CD4-positive, alpha-beta T cell treated with Interleukin-6 at 100 ng/mL for 8 hours (primary cell): ENCODE data around the gene PUM1.
"Not testable (repeated sequence)": the region's sequence is repeated elsewhere in the genome, so short reads cannot be mapped to it uniquely, and the experiment has no call there.

ENCODE experiments used
- DNase-seq: peaks from one replicate; pipeline ENCODE4 v3.0.0-alpha.2; 2020; ENCODE audit warnings: mixed read lengths, low spot score

PUM1 gene, protein sequence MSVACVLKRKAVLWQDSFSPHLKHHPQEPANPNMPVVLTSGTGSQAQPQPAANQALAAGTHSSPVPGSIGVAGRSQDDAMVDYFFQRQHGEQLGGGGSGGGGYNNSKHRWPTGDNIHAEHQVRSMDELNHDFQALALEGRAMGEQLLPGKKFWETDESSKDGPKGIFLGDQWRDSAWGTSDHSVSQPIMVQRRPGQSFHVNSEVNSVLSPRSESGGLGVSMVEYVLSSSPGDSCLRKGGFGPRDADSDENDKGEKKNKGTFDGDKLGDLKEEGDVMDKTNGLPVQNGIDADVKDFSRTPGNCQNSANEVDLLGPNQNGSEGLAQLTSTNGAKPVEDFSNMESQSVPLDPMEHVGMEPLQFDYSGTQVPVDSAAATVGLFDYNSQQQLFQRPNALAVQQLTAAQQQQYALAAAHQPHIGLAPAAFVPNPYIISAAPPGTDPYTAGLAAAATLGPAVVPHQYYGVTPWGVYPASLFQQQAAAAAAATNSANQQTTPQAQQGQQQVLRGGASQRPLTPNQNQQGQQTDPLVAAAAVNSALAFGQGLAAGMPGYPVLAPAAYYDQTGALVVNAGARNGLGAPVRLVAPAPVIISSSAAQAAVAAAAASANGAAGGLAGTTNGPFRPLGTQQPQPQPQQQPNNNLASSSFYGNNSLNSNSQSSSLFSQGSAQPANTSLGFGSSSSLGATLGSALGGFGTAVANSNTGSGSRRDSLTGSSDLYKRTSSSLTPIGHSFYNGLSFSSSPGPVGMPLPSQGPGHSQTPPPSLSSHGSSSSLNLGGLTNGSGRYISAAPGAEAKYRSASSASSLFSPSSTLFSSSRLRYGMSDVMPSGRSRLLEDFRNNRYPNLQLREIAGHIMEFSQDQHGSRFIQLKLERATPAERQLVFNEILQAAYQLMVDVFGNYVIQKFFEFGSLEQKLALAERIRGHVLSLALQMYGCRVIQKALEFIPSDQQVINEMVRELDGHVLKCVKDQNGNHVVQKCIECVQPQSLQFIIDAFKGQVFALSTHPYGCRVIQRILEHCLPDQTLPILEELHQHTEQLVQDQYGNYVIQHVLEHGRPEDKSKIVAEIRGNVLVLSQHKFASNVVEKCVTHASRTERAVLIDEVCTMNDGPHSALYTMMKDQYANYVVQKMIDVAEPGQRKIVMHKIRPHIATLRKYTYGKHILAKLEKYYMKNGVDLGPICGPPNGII

DNA sequence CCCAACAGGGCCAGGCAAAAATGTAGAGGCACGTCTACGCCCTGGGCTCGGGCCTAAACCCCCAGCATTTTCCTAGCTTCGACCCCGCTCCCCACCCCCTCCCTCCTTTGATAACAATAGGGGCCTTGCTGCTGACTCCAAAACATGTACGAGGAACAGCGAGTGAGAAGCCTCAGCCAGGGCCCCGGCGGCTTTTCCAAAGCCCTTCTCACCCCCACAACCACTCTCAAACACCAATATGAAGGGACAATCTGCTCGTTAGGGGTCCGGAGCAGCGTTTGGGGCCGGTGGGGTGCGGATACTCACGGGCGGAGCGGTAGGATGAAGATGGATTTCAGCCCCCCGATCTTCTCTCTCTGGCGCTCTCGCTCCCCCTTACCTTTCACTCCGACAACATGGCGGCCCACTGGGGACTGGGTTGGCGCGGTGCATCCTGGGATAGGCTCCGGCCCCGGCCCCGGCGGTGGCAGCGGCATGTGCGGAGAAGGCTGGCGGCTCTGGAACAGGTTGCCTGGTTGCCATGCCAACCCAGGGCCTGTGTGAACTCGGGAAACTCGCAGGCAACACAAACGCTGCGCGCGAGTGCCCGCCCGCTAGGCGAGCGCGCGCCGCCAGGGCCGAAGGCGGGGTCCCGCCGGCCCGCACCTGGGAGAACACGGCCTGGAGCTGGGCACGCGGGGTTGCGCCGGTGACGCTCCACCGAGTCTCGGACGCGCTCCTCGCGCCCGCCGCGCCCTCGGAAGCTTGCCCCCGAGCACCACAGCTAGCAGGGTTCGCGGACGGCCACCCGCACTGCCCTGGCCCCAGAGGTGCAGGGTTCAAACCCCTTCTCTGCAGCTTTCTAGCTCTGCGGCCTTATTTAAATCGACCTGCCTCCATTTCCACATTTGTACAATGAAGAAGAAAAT, at the start of gene PUM1:
PUM1 (minus strand) TSS at position 408 of the 908 bp plus-strand sequence. CDS start 6,151 bp downstream, outside the sequence.
- peak; percentile 98 for DNase-seq

GRCh38 chr1:31112266-31112935, 46.9 kb upstream of the PUM1 start:
- no peak for DNase-seq

GRCh38 chr1:31111290-31111951, 45.9 kb upstream of the PUM1 start:
- DNase-seq, result no peak

- no peak for DNase-seq
Measured at GRCh38 chr1:31110846-31111245, 45.3 kb upstream of the PUM1 start.

- DNase-seq, result no peak
Measured at GRCh38 chr1:31108861-31109260, 43.3 kb upstream of the PUM1 start.

- no peak for DNase-seq
Measured at GRCh38 chr1:31105646-31106045, 40.1 kb upstream of the PUM1 start.

DNA sequence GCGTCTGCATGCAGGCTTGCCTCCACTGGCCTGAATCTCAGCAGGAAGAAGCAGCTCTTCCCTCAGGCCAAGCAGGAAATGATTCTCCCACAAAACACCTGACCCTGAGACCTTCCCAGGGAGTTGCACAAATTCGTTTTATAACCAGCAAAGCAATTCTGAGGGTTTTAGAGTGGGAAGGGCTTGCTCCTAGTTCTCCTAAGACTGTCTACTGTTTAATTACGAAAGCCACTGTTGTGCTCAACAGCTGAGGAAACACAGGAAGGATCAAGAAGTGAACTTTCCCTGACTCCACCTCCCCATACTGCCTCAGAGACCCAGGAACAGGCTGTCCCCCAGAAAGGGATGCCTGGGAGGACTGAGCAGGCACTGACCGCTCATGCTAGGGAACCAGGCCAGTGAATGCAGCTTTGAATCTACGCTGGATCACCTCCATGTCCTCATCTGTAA, 37.0 kb upstream of the PUM1 start:
- DNase-seq, result no peak

DNA sequence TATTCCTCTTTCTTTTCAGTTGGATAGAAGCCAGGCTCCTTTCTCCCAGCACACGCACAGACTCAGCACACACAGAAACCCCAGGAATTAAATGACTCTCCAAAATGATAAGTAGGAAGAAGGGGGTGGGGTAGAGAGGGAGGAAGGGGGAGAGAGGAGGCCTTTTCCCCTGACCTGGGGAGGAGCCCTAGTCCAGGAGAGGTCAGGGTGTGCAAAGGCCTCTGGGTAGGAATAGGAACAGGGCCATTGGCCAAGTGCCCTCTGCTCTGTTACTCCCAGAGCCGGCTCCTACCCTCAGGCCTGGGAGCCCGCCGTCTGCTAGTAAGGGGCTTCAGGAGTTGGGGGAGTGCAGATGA, 35.6 kb upstream of the PUM1 start:
- DNase-seq, result no peak

DNA sequence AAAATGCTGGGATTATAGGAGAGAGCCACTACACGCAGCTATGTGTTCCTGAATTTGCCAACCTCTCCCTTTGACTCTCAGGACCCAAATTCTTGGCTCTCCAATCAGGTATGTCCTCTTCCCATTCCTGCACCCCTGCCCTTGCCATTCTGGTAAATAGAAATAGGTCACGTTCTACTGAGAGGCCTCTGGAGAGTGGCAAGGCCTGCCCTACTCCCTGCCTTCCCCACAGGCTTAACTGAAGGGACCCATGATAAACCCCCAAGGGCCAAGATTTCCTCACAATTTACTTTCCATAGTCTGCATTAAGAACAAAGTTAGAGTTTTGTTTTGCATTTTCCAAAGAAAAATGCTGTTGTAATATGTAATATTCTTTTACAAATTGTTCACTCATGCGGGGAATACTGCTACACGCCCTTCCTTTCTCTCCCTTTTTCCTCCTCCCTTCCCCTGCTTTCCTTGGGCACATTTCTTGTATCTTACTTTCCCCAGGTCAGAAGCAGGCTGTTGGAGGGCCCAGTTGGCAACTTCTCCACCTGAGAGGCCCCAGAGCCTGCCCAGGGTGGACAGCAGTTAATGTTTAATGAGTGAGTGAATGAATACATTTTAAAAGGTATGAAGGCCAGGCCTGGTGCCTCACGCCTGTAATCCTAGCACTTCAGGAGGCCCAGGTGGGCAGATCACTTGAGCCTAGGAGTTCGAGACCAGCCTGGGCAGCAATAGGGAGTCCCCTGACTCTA, 33.9 kb upstream of the PUM1 start:
- DNase-seq, result no peak

- DNase-seq, result no peak
Measured at GRCh38 chr1:31095985-31096384, 30.5 kb upstream of the PUM1 start.

DNA sequence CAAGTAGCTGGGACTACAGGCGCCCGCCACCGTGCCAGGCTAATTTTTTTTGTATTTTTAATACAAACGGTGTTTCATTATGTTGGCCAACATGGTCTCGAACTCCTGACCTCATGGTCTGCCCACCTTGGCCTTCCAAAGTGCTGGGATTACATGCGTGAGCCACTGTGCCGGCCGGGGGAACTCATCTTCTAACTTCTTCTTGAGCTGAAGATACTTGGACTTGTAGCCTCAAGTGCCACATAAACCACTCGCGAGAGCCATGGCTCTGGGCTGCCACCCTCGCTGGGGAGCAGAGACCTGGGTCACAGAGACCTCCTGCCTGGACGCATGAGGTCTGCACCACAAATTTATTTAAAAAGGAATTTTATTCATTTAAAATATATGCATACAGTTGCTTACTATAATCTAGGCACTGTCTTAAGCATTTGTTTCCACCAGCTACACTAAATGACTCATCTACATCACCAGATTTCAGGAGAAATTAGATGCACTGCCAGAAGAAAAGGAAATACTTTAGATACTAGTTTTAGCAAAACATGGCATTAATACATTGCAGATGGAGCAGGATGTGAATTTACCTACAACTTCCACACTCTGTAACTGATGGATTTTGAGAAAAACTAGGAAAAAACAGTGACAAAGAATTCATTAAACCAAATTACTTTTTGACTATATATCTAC, 29.9 kb upstream of the PUM1 start:
- DNase-seq, result no peak

GRCh38 chr1:31088081-31088480, 22.6 kb upstream of the PUM1 start:
- DNase-seq, result not testable (repeated sequence)

GRCh38 chr1:31084782-31085569, 19.5 kb upstream of the PUM1 start:
- DNase-seq, result no peak

DNA sequence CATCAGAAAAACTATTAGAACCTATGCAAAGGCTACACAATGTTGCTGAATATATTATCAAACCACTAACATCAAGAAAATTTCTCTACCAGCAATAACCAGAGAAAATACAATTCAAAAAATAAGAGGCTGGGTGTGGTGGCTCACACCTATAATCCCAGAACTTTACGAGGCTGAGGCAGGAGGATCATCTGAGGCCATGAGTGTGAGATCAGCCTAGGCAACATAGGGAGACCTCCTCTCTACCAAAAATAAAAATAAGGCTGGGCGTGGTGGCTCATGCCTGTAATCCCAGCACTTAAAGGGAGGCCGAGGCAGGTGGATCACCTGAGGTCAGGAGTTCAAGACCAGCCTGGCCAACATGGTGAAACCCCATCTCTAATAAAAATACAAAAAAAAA, 16.9 kb upstream of the PUM1 start:
- no peak for DNase-seq

GRCh38 chr1:31073044-31073443, 7.5 kb upstream of the PUM1 start:
- DNase-seq, result no peak

- DNase-seq, result no peak
Measured at GRCh38 chr1:31072304-31072746, 6.8 kb upstream of the PUM1 start.

DNA sequence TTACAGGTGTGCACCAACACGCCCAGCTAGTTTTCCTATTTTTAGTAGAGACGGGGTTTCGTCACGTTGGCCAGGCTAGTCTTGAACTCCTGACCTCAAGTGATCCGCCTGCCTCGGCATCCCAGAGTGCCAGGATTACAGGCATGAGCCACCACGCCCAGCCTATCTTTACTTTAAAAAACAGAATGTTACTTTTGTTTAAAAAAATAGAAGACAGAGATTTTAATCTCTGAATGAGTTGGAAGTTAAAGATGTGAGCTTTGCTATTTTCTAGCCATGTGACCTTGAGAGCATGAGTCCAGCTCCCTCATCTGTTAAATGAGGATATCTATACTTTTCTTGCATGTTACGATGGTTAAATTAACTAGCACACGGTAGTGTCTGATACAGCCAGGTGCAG, 3.9 kb upstream of the PUM1 start:
- DNase-seq, result no peak

DNA sequence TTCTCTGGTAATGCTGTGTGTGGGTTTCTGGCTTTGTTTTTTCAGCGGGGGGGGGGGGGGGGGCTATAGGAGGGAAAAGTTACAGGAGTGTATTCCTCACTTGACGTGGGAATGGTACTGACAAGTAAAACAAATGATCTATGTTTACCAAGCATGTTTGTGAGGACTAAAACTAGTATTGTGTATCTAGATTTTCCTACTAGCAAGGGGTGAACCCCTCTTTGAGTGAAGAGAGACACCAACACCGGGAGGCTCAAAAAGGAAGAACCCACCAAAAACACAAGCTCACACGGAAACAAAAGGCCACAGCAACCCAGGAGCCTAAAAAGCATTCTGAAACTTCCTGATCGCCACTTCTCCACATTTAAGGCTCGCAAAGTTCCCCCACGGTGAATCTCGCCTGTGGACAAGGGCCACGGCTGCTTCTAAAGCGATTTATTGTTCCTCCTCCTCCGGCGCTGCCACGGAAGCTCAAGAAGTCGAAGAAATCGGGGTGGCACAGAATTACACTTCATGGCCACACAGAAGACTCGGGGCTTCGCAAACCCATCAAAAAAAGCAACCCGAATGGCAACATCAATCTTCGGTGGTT, 703 bp downstream of the PUM1 start:
- peak; percentile 2 for DNase-seq
